GM21737 (cell line): ENCODE data around the gene NCAM2.

Experiments
- ATAC-seq: cut with Tn5 transposase; IDR thresholded peaks from one replicate; pipeline ENCODE4 v1.9.1; 2021; ENCODE audit warnings: mild to moderate bottlenecking, moderate library complexity; ENCODE audit not compliant: unreplicated experiment

NCAM2 gene

GRCh38 chr21:21165063-21165645 is 166.9 kb downstream of the NCAM2 start:
- ATAC-seq: no peak

- no peak for ATAC-seq
These were observed 176.5 kb downstream of the NCAM2 start for GRCh38 chr21:21174676-21175075.

- no peak for ATAC-seq
These were observed 177.7 kb downstream of the NCAM2 start for GRCh38 chr21:21175798-21176334.

- no peak for ATAC-seq
These were observed 179.3 kb downstream of the NCAM2 start for GRCh38 chr21:21177353-21177986.

GRCh38 chr21:21179619-21180298 is 181.6 kb downstream of the NCAM2 start:
- ATAC-seq: no peak

- no peak for ATAC-seq
These were observed 184.3 kb downstream of the NCAM2 start for GRCh38 chr21:21182401-21183010.

- no peak for ATAC-seq
These were observed 184.9 kb downstream of the NCAM2 start for GRCh38 chr21:21183092-21183491.

- ATAC-seq: no peak
These were observed 186.7 kb downstream of the NCAM2 start for GRCh38 chr21:21184771-21185528.

- ATAC-seq: no peak
These were observed 189.4 kb downstream of the NCAM2 start for GRCh38 chr21:21187579-21187978.

GRCh38 chr21:21188513-21189195 is 190.4 kb downstream of the NCAM2 start:
- no peak for ATAC-seq

- ATAC-seq: no peak
These were observed 197.3 kb downstream of the NCAM2 start for GRCh38 chr21:21195417-21195943.

GRCh38 chr21:21196087-21196486 is 197.9 kb downstream of the NCAM2 start:
- no peak for ATAC-seq

- no peak for ATAC-seq
These were observed 198.6 kb downstream of the NCAM2 start for GRCh38 chr21:21196848-21197247.

GRCh38 chr21:21199342-21200102 is 201.3 kb downstream of the NCAM2 start:
- no peak for ATAC-seq

GRCh38 chr21:21200103-21200938 is 202.1 kb downstream of the NCAM2 start:
- ATAC-seq: no peak

- ATAC-seq: no peak
These were observed 202.9 kb downstream of the NCAM2 start for GRCh38 chr21:21200939-21201615.

GRCh38 chr21:21203822-21204339 is 205.7 kb downstream of the NCAM2 start:
- no peak for ATAC-seq
